Measurements from ENCODE around the gene KCNIP4. TPM values are rescaled to one million over a fixed set of nuclear protein-coding genes. Genes with fewer than 3 reads are reported as not detected.

Gene KCNIP4
- total and polyA plus RNA-seq, 2 of the 8 experiments (the other 6 are each of a cell fraction or from before 2014, with no cell fraction given), result 0.06 TPM; not detected in 1

- Histone ChIP-seq H3K14ac (ENCODE audit: insufficient read length) (no peak overlapping the region), H4K8ac (ENCODE audit: extremely low read depth, insufficient read depth, low read length) (no peak overlapping the region), H3K23me2 (ENCODE audit: low read depth, low read length) (no peaks in the 10 kb centered on the region; the same call in 1 of the 2 replicates), H3K4me2 (ENCODE audit: insufficient read depth in 1 of 2, low read depth in 2 of 2, low read length in 2 of 2) (no peak overlapping the region), H3K4ac (replicated peaks; ENCODE audit: insufficient read length, low read depth, low read length) (no peak overlapping the region), H2BK15ac (ENCODE audit: low read length) (no peak overlapping the region), H4K20me1 (replicated peaks in 1 of 2; ENCODE audit: control insufficient read depth in 1 of 2, insufficient read depth in 2 of 2, low read length in 2 of 2) (no peaks in the 10 kb centered on the region), H3K23ac (ENCODE audit: insufficient read length) (no peak overlapping the region), H3K36me3 (ENCODE audit: control insufficient read depth in 2 of 4, insufficient read depth in 4 of 4, low read length in 3 of 4) (no peaks in the 10 kb centered on the region), H4K5ac (ENCODE audit: insufficient read length, low read depth, low read length) (no peak overlapping the region), H3K79me1 (ENCODE audit: low read depth, low read length) (no peaks in the 10 kb centered on the region), H3K18ac (ENCODE audit: extremely low read depth, low read length) (no peak overlapping the region), H2BK20ac (ENCODE audit: low read length) (no peak overlapping the region), H3K79me2 (ENCODE audit: control insufficient read depth in 1 of 2, insufficient read depth in 2 of 2, low read length in 2 of 2) (no peaks in the 10 kb centered on the region), H3K4me1 (replicated peaks in 1 of 4; ENCODE audit: control insufficient read depth in 3 of 4, insufficient read depth in 4 of 4, low read length in 3 of 4) (peaks cover 0 to 7% (median 3%) of the 10 kb centered on the region in 4 experiments; a peak in 3 of 7 replicates), H4K91ac (replicated peaks; ENCODE audit: insufficient read length, low read length) (no peak overlapping the region), H3K9me3 (ENCODE audit: insufficient read depth in 2 of 2, low read depth in 1 of 2, low read length in 1 of 2) (no peaks in the 10 kb centered on the region), H3K27ac (ENCODE audit: low read depth, low read length) (no peak overlapping the region), H2BK5ac (ENCODE audit: low read depth, low read length) (no peak overlapping the region), H3K9ac (replicated peaks in 1 of 4; ENCODE audit: extremely low read depth in 1 of 4, low read depth in 3 of 4, low read length in 3 of 4) (no peak overlapping the region), H2AK5ac (ENCODE audit: low read depth, low read length) (no peak overlapping the region), H3K27me3 (replicated peaks in 1 of 4; ENCODE audit: control insufficient read depth in 3 of 4, extremely low read depth in 1 of 4, insufficient read depth in 3 of 4, low read length in 3 of 4) (no peaks in the 10 kb centered on the region), H2BK120ac (replicated peaks; ENCODE audit: low read depth, low read length) (no peak overlapping the region), H3K56ac (replicated peaks; ENCODE audit: insufficient read length, low read depth, low read length) (no peak overlapping the region), H2BK12ac (ENCODE audit: low read depth, low read length) (no peak overlapping the region), H2AFZ (ENCODE audit: low read length) (peak overlapping the region; percentile 88), H3K4me3 (ENCODE audit: extremely low read depth in 1 of 4, insufficient read depth in 2 of 4, low read depth in 3 of 4, low read length in 4 of 4) (no peak overlapping the region)
- POLR2A ChIA-PET (ENCODE audit: partially characterized antibody), result no interaction called here
- FAIRE-seq, result no peak
- no peak for DNase-seq (ENCODE audit: low read depth in 1 of 2, low spot score in 2 of 2)
- WGBS, 2 experiments (ENCODE audit: extremely low coverage in 1 of 2, insufficient coverage in 1 of 2, insufficient read length in 1 of 2, insufficient replicate concordance in 2 of 2, low coverage in 1 of 2, low lambda C conversion rate in 2 of 2, missing lambda C conversion rate in 1 of 2), result 53% methylated on average over 1 of the region's 1 CpG; no CpG with 5 or more reads in 1 of the 2 experiments
- CTCF ChIA-PET (ENCODE audit: partially characterized antibody), result interaction anchor here (0.8 to 1.5 kb wide), 3 partner anchors 18 to 401 kb away, joined by 3 read pairs; no protein-coding TSS in a partner anchor
- TF ChIP-seq SAP30 (IDR thresholded peaks at IDR 0.05; ENCODE audit: insufficient read depth, insufficient replicate concordance, low read length) (no peak), RXRA (IDR thresholded peaks at IDR 0.05; ENCODE audit: insufficient read depth, low read depth, low read length) (no peak), TAF7 (optimal IDR thresholded peaks at IDR 0.05; ENCODE audit: borderline replicate concordance, low read depth, low read length) (no peak)
Measured at GRCh38 chr4:21366840-21367239, 581.7 kb downstream of the KCNIP4 start.

All from H1 (cell line).